Naive thymus-derived CD4-positive, alpha-beta T cell (primary cell): ENCODE data around the gene KCTD5. TPM values are rescaled to one million over a fixed set of nuclear protein-coding genes. Genes with fewer than 3 reads are reported as not detected.

Experiments
- ATAC-seq: fragments of 150-1000 bp; cut with Tn5 transposase; 2 replicates; pipeline ENCODE4 v1.10.0; 2021; ENCODE audit warnings: mild to moderate bottlenecking, moderate library complexity
- CTCF ChIA-PET: fragments of 350-600 bp; sonication (Branson Sonifier 250); formaldehyde crosslinking; loops from one replicate; lab custom pipeline; 2021; ENCODE audit warnings: antibody characterized with exemption; lab: Charles Lee
- POLR2A ChIA-PET: fragments of 350-600 bp; sonication (Branson Sonifier 250); formaldehyde crosslinking; loops from one replicate; lab custom pipeline; 2021; ENCODE audit warnings: antibody characterized with exemption, inconsistent platforms; lab: Charles Lee
- DNase-seq, 9 donors: peaks; one replicate each; pipeline versions ENCODE4 v3.0.0 to v3.0.0-alpha.2; 2020 to 2022; ENCODE audit warnings: mixed read lengths in 1 of 9
- H3K27ac ChIP-seq: one replicate; pipeline ENCODE4 v1.7.0; 2013; ENCODE audit warnings: mild to moderate bottlenecking, low read depth, low read length, moderate library complexity
- H3K27me3 ChIP-seq, 2 donors: one replicate each; pipeline ENCODE4 v1.7.0; 2013; ENCODE audit warnings: low read length in 2 of 2, mild to moderate bottlenecking in 2 of 2, moderate library complexity in 2 of 2; ENCODE audit not compliant: control insufficient read depth in 2 of 2, insufficient read depth in 2 of 2
- H3K36me3 ChIP-seq, 3 experiments: 1 replicate in 2 of 3; 2 replicates in 1 of 3; pipeline ENCODE4 v1.7.0; 2013; ENCODE audit warnings: low read length in 3 of 3, mild to moderate bottlenecking in 3 of 3, moderate library complexity in 1 of 3; ENCODE audit not compliant: insufficient read depth in 3 of 3, control insufficient read depth in 2 of 3
- H3K4me1 ChIP-seq, 2 donors: one replicate each; pipeline ENCODE4 v1.7.0; 2013; ENCODE audit warnings: low read length in 2 of 2, mild to moderate bottlenecking in 2 of 2, moderate library complexity in 1 of 2; ENCODE audit not compliant: control insufficient read depth in 2 of 2, insufficient read depth in 2 of 2
- H3K4me3 ChIP-seq: 2 replicates; pipeline ENCODE4 v1.7.0; 2013; ENCODE audit warnings: mild to moderate bottlenecking, low read length
- H3K9me3 ChIP-seq, 3 experiments: 1 replicate in 2 of 3; 2 replicates in 1 of 3; pipeline ENCODE4 v1.7.0; 2013; ENCODE audit warnings: low read length in 3 of 3; ENCODE audit not compliant: control insufficient read depth in 2 of 3
- H3K27ac Mint-ChIP-seq, 9 donors: one replicate each; pipeline ENCODE4 v1.8.0; 2020 to 2022; ENCODE audit warnings: mixed read lengths in 9 of 9, mild to moderate bottlenecking in 8 of 9, moderate library complexity in 5 of 9, inconsistent platforms in 2 of 9
- H3K27me3 Mint-ChIP-seq, 5 donors: one replicate each; pipeline ENCODE4 v1.8.0; 2021 to 2022; ENCODE audit warnings: mixed read lengths in 5 of 5, mild to moderate bottlenecking in 1 of 5
- H3K36me3 Mint-ChIP-seq, 5 donors: one replicate each; pipeline ENCODE4 v1.8.0; 2020 to 2022; ENCODE audit warnings: mixed read lengths in 5 of 5, mild to moderate bottlenecking in 3 of 5, inconsistent platforms in 1 of 5
- H3K4me1 Mint-ChIP-seq, 7 donors: one replicate each; pipeline ENCODE4 v1.8.0; 2020 to 2022; ENCODE audit warnings: mixed read lengths in 7 of 7, mild to moderate bottlenecking in 3 of 7, inconsistent platforms in 1 of 7
- H3K4me3 Mint-ChIP-seq, 10 donors: one replicate each; pipeline ENCODE4 v1.8.0; 2020 to 2022; ENCODE audit warnings: mild to moderate bottlenecking in 10 of 10, mixed read lengths in 10 of 10, moderate library complexity in 6 of 10, inconsistent platforms in 2 of 10
- H3K9me3 Mint-ChIP-seq, 11 donors: one replicate each; pipeline ENCODE4 v1.8.0; 2020 to 2022; ENCODE audit warnings: mixed read lengths in 11 of 11, mild to moderate bottlenecking in 4 of 11, inconsistent platforms in 1 of 11, moderate library complexity in 1 of 11
- intact Hi-C, 2 donors: fragments of 100-400 bp; cut with micrococcal nuclease; formaldehyde crosslinking; loops; one replicate each; pipeline ENCODE4 v1.15.1; 2023
- polyA plus RNA-seq, 2 donors: library from polyadenylated mRNA; unstranded; fragments of 300-500 nt; fragmentation: Illumina TruSeq; gene quantifications; one replicate each; pipeline ENCODE4 v1.2.3, GENCODE V29; 2021
- total RNA-seq, 6 experiments: library from RNA in 5 of 6; stranded (reverse) in 5 of 6; gene quantifications; 1 replicate in 5 of 6; 2 replicates in 1 of 6; pipeline ENCODE4 v1.2.3 and lab custom pipeline; 2021 to 2026

KCTD5 gene
- total and polyA plus RNA-seq, 7 experiments from 2014 or later = 15.7 to 37.5 (median 24.6) TPM

DNA sequence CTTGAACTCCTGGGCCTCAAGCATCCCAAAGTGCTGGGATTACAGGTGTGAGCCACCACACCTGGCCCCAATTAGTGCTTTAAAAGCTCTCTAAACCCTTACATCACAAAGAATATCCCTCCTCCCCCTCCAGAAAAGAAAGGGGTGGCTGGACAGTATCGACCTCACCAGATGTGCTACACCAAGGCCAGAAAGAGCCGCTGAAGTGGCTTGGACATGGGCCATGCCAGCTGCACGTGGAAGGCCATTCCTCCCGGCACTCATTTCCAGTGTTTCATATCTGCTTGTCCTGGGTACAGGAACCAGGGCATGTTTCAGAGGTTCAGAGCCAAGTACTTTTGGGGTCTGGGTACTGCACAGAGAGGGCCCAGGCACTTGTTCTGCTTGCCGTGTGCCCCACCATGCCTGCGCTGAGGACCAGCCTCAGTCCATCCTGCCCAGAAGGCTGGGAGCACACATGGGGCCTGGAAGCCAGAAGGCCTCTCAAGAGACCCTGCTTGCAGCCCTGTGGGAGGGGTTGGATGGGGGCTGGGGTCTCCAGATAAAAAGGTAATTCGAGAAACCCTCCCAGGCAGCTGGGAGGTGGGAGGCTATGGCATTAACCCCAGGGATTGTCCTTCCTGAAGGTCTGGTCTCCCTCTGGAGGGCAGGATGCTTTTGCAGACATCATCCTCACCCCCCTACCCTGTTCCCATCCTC is 66.6 kb downstream of the KCTD5 start:
- H3K27ac Mint-ChIP-seq = peak overlapping the region in 1 of 9 donors; percentile 25
- no peak overlapping the region for H3K27ac ChIP-seq
- peaks cover 0 to 6% (median 0%) of the 10 kb centered on the region in 11 donors for H3K9me3 Mint-ChIP-seq
- peaks cover 0 to 17% (median 7%) of the 10 kb centered on the region in 5 donors for H3K36me3 Mint-ChIP-seq
- peaks cover 4 to 26% (median 18%) of the 10 kb centered on the region in 7 donors for H3K4me1 Mint-ChIP-seq
- H3K4me3 Mint-ChIP-seq = no peak overlapping the region
- peaks cover 0 to 4% (median 0%) of the 10 kb centered on the region in 3 experiments for H3K36me3 ChIP-seq
- ATAC-seq (no peak), DNase-seq (no peak)
- peaks cover 6 to 15% of the 10 kb centered on the region in 2 donors for H3K4me1 ChIP-seq
- H3K27me3 Mint-ChIP-seq = peaks cover 0 to 1% (median 0%) of the 10 kb centered on the region in 5 donors
- POLR2A ChIA-PET = interaction anchor here (0.6 kb wide), 1 partner anchor 55 kb away, joined by 3 read pairs; no protein-coding TSS in a partner anchor
- intact Hi-C loops = no loop called here
- CTCF ChIA-PET = no interaction called here
- H3K9me3 ChIP-seq = no peaks in the 10 kb centered on the region
- H3K4me3 ChIP-seq = no peak overlapping the region
- no peaks in the 10 kb centered on the region for H3K27me3 ChIP-seq

DNA sequence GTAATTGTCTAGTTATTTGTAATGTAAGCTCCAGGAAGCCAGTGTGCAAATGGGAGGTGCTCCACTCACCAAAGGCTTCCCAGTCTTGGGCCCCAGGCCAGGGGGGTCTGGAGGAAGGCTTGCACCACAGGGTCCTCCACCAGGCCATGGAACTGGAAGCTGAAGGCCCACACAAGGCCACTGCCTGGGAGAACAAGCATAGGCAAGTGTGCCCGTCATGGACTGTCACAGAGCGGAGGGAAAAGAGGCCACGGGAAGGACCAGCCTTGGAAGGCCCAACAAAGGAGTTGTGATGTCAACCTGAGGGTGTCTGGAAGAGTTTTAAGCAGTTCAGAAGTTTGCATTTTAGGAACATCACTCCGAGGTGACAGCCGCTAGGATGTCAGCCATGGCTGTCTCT is 67.2 kb downstream of the KCTD5 start:
- Mint-ChIP-seq H3K4me3 (no peak overlapping the region), H3K9me3 (peaks cover 0 to 6% (median 0%) of the 10 kb centered on the region in 11 donors), H3K36me3 (peaks cover 0 to 21% (median 9%) of the 10 kb centered on the region in 5 donors), H3K27ac (peak overlapping the region in 1 of 9 donors; percentile 17), H3K4me1 (peaks cover 10 to 30% (median 24%) of the 10 kb centered on the region in 7 donors), H3K27me3 (peaks cover 0 to 1% (median 0%) of the 10 kb centered on the region in 5 donors)
- H3K4me1 ChIP-seq = peaks cover 11 to 18% of the 10 kb centered on the region in 2 donors
- ChIA-PET CTCF (no interaction called here), POLR2A (no interaction called here)
- no peak overlapping the region for H3K4me3 ChIP-seq
- intact Hi-C loops = no loop called here
- no peak overlapping the region for H3K27ac ChIP-seq
- no peaks in the 10 kb centered on the region for H3K27me3 ChIP-seq
- ATAC-seq (no peak), DNase-seq (no peak)
- H3K36me3 ChIP-seq = peaks cover 0 to 4% (median 0%) of the 10 kb centered on the region in 3 experiments
- H3K9me3 ChIP-seq = no peaks in the 10 kb centered on the region

DNA sequence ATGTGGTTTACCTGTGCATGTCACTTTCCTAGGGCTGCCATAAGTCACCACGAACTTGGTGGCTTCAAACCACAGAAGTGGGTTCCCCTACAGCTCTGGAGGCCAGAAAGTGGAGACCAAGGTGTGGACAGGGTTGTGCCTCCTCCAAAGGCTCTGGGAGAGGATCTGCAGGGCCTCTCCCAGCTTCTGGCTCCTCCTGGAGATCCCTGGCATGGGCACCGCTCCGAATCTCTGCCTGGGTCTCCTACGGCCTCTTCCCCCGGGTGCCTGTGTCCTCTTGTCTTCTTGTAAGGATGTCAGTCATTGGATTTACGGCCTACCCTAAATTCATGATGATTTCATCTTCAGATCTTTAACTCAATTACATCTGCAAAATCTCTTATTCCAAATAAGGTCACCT is 67.6 kb downstream of the KCTD5 start:
- Mint-ChIP-seq H3K4me1 (peaks cover 14 to 35% (median 28%) of the 10 kb centered on the region in 7 donors), H3K9me3 (peaks cover 0 to 6% (median 0%) of the 10 kb centered on the region in 11 donors), H3K4me3 (peak overlapping the region in 1 of 10 donors; percentile 58), H3K36me3 (peaks cover 0 to 25% (median 13%) of the 10 kb centered on the region in 5 donors), H3K27ac (peak overlapping the region in 3 of 9 donors; percentile 96 to 100 (median 98)), H3K27me3 (peaks cover 0 to 1% (median 0%) of the 10 kb centered on the region in 5 donors)
- ChIA-PET CTCF (no interaction called here), POLR2A (interaction anchor here (0.9 kb wide), 1 partner anchor 68 kb away, joined by 3 read pairs; no protein-coding TSS in a partner anchor)
- H3K27me3 ChIP-seq = no peaks in the 10 kb centered on the region
- peaks cover 0 to 4% (median 0%) of the 10 kb centered on the region in 3 experiments for H3K36me3 ChIP-seq
- no peak for DNase-seq
- no peak overlapping the region for H3K4me3 ChIP-seq
- intact Hi-C loops = no loop called here
- no peak for ATAC-seq
- H3K4me1 ChIP-seq = peaks cover 15 to 22% of the 10 kb centered on the region in 2 donors
- no peaks in the 10 kb centered on the region for H3K9me3 ChIP-seq
- no peak overlapping the region for H3K27ac ChIP-seq

DNA sequence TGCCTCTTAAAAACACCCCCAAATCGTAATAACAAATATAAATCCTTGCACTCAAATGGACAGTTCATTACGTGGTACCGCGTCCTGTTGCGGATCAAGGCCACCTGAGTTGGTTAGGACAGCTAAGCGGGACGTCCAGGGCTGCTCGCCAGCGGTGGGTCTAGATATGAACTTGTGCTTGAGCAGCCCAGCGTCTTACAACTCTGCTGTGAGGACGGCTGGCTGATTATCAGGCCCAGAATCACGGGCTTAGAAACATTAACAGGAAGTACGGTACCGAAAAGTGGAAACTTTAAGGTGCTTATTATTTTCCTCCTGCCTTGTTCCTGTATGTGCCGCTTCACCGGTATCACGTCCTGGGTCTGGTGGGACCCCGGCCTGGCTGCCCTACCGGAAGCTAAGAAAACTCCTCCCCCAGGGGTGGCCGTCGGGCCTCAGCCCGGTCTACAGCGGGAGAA is 69.3 kb downstream of the KCTD5 start:
- Mint-ChIP-seq H3K27ac (peak overlapping the region; percentile 96 to 100 (median 99)), H3K27me3 (no peaks in the 10 kb centered on the region), H3K36me3 (peaks cover under 1 to 34% (median 15%) of the 10 kb centered on the region in 5 donors), H3K4me1 (peaks cover 31 to 50% (median 44%) of the 10 kb centered on the region in 7 donors), H3K9me3 (peaks cover 0 to 6% (median 0%) of the 10 kb centered on the region in 11 donors), H3K4me3 (peak overlapping the region in 9 of 10 donors; percentile 89 to 98 (median 93))
- POLR2A ChIA-PET = interaction anchor here (0.9 to 5.2 kb wide), 7 partner anchors 10 to 861 kb away, joined by 3 to 66 read pairs (median 4); partner anchors contain the start of genes ELOB and KCTD5
- intact Hi-C loops = loop anchor here (1.0 to 2.0 kb wide), 10 partner anchors 26 to 322 kb away; partner anchors contain the start of genes ELOB (in 2 of the 2), KCTD5 (in 2 of the 2), CCNF (in 1 of the 2) and FLYWCH2 (in 1 of the 2)
- H3K27me3 ChIP-seq = no peaks in the 10 kb centered on the region
- peak overlapping the region; percentile 100 for H3K27ac ChIP-seq
- peak overlapping the region; percentile 68 for H3K4me3 ChIP-seq
- no peaks in the 10 kb centered on the region for H3K9me3 ChIP-seq
- peaks cover 0 to 12% (median 0%) of the 10 kb centered on the region in 3 experiments for H3K36me3 ChIP-seq
- ATAC-seq (no peak), DNase-seq (no peak)
- H3K4me1 ChIP-seq = peaks cover 32 to 39% of the 10 kb centered on the region in 2 donors
- CTCF ChIA-PET = no interaction called here

DNA sequence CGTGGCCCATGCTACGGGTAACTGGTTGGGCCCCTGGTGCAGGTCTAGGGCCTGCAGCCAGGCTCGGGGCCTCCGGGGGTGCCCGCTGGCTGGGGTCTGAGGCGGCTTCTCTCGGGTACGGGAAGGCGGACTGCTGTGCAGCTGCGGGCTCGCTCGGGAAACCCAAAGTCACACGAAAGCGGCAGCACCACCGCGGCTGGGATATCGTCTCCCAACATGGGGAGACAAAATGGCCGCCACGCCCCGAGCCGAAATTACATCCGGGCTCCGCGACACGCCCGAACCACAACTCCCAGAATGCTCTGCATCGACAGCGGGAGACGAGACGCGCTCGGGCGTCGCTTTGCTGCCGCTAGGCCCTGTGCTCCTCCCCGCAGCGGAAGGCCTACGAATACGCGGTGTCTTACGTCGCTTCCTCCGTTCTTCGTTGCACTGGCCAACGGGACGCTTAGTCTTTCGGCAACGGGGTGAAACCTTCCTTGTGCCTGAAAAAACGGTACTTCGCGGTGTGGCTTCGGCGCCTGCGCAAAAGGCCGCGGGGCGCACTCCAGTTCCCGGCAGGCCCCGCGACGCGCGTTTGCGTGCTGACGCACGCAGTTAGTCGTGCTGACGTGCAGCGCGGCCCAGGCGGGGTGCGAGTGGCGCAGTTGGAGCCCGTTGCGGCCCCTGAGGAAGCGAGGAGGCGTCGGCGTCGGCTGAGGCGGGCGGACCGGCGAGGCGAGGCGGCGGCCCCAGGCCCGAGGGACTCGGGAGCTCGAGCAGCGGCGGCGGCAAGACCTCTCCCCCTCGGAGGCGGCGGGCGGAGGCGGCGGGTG is 69.9 kb downstream of the KCTD5 start, which contains the start of gene SRRM2:
SRRM2 (plus strand) TSS at position 604 of the 815 bp plus-strand sequence. CDS start 3,727 bp downstream, outside the sequence.
- intact Hi-C loops = loop anchor here (1.0 to 2.0 kb wide), 10 partner anchors 25 to 323 kb away; partner anchors contain the start of genes ELOB (in 2 of the 2), KCTD5 (in 2 of the 2), CCNF (in 1 of the 2) and FLYWCH2 (in 1 of the 2)
- Mint-ChIP-seq H3K27ac (peak within 1 kb of the TSS; percentile 96 to 100 (median 99)), H3K4me1 (peaks cover 37 to 57% (median 50%) of the 10 kb centered on the region in 7 donors), H3K4me3 (peak within 1 kb of the TSS; percentile 89 to 98 (median 94)), H3K9me3 (peaks cover 0 to 8% (median 0%) of the 10 kb centered on the region in 11 donors), H3K27me3 (no peaks in the 10 kb centered on the region), H3K36me3 (peaks cover 6 to 37% (median 21%) of the 10 kb centered on the region in 5 donors)
- Histone ChIP-seq H3K4me3 (peak within 1 kb of the TSS; percentile 68), H3K4me1 (peaks cover 35 to 40% of the 10 kb centered on the region in 2 donors), H3K27ac (peak within 1 kb of the TSS; percentile 100), H3K36me3 (peaks cover 0 to 18% (median under 1%) of the 10 kb centered on the region in 3 experiments), H3K27me3 (no peaks in the 10 kb centered on the region), H3K9me3 (no peaks in the 10 kb centered on the region)
- POLR2A ChIA-PET = interaction anchor here (0.7 to 5.2 kb wide), 13 partner anchors 11 to 860 kb away, joined by 3 to 66 read pairs (median 4); partner anchors contain the start of genes AMDHD2, ELOB and KCTD5
- DNase-seq (peak; percentile 92 to 98 (median 96)), ATAC-seq (peak; percentile 92)
- CTCF ChIA-PET = no interaction called here
